PFSK-1 (cell line): Measurements from ENCODE around the gene GFOD2.

Experiments used
- POLR2AphosphoS5 ChIP-seq: IDR thresholded peaks from 2 replicates; pipeline ENCODE4 v1.6.1; 2012; ENCODE audit warnings: low read depth, mild to moderate bottlenecking, control low read depth, low read length, moderate library complexity
- TAF1 ChIP-seq: IDR thresholded peaks from 2 replicates; pipeline ENCODE4 v1.6.1; 2012; ENCODE audit warnings: low read length, control low read depth, borderline replicate concordance; ENCODE audit not compliant: insufficient read depth

- no peak for TF ChIP-seq TAF1
- TF ChIP-seq POLR2AphosphoS5, result no peak
These were observed 10.7 kb downstream of the GFOD2 start for GRCh38 chr16:67708368-67708771.
